PC-3 (cell line): ENCODE data around the gene GNA15. TPM values are rescaled to one million over a fixed set of nuclear protein-coding genes. Genes with fewer than 3 reads are reported as not detected.

ENCODE experiments used
- ATAC-seq: fragments of 200-7000 bp; cut with Tn5 transposase; 2 replicates; pipeline ENCODE4 v1.9.1; 2020; ENCODE audit warnings: mild to moderate bottlenecking, moderate library complexity
- BruUV-seq: library from RNA; stranded (reverse); fragments of 400-500 nt; replicated peaks from 2 replicates; lab custom pipeline; 2021; lab: Mats Ljungman, UMichigan
- CTCF ChIA-PET: fragments of 300-600 bp; sonication (Branson Sonifier 250); formaldehyde crosslinking; loops from one replicate; lab custom pipeline; 2022; ENCODE audit warnings: antibody characterized with exemption; lab: Charles Lee
- POLR2A ChIA-PET: fragments of 300-600 bp; sonication (Branson Sonifier 250); formaldehyde crosslinking; loops from one replicate; lab custom pipeline; 2022; ENCODE audit warnings: antibody characterized with exemption; ENCODE audit not compliant: unreplicated experiment; lab: Charles Lee
- DNase-seq: peaks from one replicate; pipeline ENCODE4 v3.0.0-alpha.2; 2015
- H2AFZ ChIP-seq: fragments of 300-600 bp; sonication (generic); 2 replicates; pipeline ENCODE4 v1.6.0; 2016; ENCODE audit warnings: antibody characterized with exemption, low read length
- H3F3A ChIP-seq: fragments of 300-600 bp; sonication (generic); one replicate; pipeline ENCODE4 v1.6.0; 2017; ENCODE audit warnings: antibody characterized with exemption, low read length, control low read depth, mild to moderate bottlenecking; ENCODE audit not compliant: unreplicated experiment
- H3K27ac ChIP-seq: fragments of 300-600 bp; sonication (generic); 2 replicates; pipeline ENCODE4 v1.5.1; 2016; ENCODE audit warnings: mild to moderate bottlenecking, low read length
- H3K27me3 ChIP-seq: fragments of 300-600 bp; sonication (generic); 2 replicates; pipeline ENCODE4 v1.6.1; 2016; ENCODE audit warnings: low read length, mixed read lengths
- H3K36me3 ChIP-seq: fragments of 300-600 bp; sonication (generic); 2 replicates; pipeline ENCODE4 v1.6.1; 2016; ENCODE audit warnings: low read depth, mixed run types, low read length, mixed read lengths
- H3K4me1 ChIP-seq: fragments of 300-600 bp; sonication (generic); 2 replicates; pipeline ENCODE4 v1.5.1; 2016; ENCODE audit warnings: low read length; ENCODE audit not compliant: insufficient read depth
- H3K4me2 ChIP-seq: fragments of 300-600 bp; sonication (generic); 2 replicates; pipeline ENCODE4 v1.6.0; 2016; ENCODE audit warnings: low read length
- H3K4me3 ChIP-seq: fragments of 300-600 bp; sonication (generic); 2 replicates; pipeline ENCODE4 v1.5.1; 2016; ENCODE audit warnings: mild to moderate bottlenecking, low read length, mixed read lengths
- H3K79me2 ChIP-seq: fragments of 300-600 bp; sonication (generic); 2 replicates; pipeline ENCODE4 v1.6.1; 2017; ENCODE audit warnings: low read length, mixed read lengths
- H3K9ac ChIP-seq: fragments of 300-600 bp; sonication (generic); 2 replicates; pipeline ENCODE4 v1.6.0; 2016; ENCODE audit warnings: mild to moderate bottlenecking, low read length
- H3K9me2 ChIP-seq: fragments of 300-600 bp; sonication (generic); replicated peaks from 2 replicates; pipeline ENCODE4 v1.6.1; 2016; ENCODE audit warnings: mixed run types, low read length, mixed read lengths
- H3K9me3 ChIP-seq: fragments of 300-600 bp; sonication (generic); 2 replicates; pipeline ENCODE4 v1.6.1; 2016; ENCODE audit warnings: low read length, mixed read lengths
- H4K20me1 ChIP-seq: fragments of 300-600 bp; sonication (generic); 2 replicates; pipeline ENCODE4 v1.6.1; 2016; ENCODE audit warnings: low read length, mixed read lengths
- CTCF ChIP-seq: fragments of 300-600 bp; sonication (generic); conservative IDR thresholded peaks from 2 replicates; pipeline ENCODE4 v1.5.1; 2017; ENCODE audit warnings: antibody characterized with exemption, low read depth, mild to moderate bottlenecking, low read length
- EZH2 ChIP-seq: fragments of 300-600 bp; sonication (generic); IDR thresholded peaks from one replicate; pipeline ENCODE4 v1.6.1; 2017; ENCODE audit warnings: antibody characterized with exemption, mild to moderate bottlenecking, low read length; ENCODE audit not compliant: unreplicated experiment
- EZH2phosphoT487 ChIP-seq: fragments of 300-600 bp; sonication (generic); IDR thresholded peaks from 2 replicates; pipeline ENCODE4 v1.6.1; 2018; ENCODE audit warnings: mild to moderate bottlenecking, antibody characterized with exemption, low read length, borderline replicate concordance
- intact Hi-C: fragments of 100-400 bp; cut with micrococcal nuclease; formaldehyde crosslinking; loops from 2 replicates; pipeline ENCODE4 v1.9.0; 2023
- total RNA-seq: library from RNA; depleted of rRNA; stranded (reverse); fragments of >200 nt; gene quantifications from 2 replicates; pipeline ENCODE4 v1.2.3, GENCODE V29; 2014

The GNA15 gene
- total RNA-seq, 1 experiment from 2014 or later: not detected

GRCh38 chr19:3114018-3114726 lies 21.7 kb upstream of the GNA15 start:
- Histone ChIP-seq H3K4me3 (no peak overlapping the region), H4K20me1 (no peaks in the 10 kb centered on the region), H3K9ac (no peak overlapping the region), H3K4me2 (no peak overlapping the region), H3K27ac (no peak overlapping the region), H3K36me3 (no peaks in the 10 kb centered on the region), H3K9me3 (no peaks in the 10 kb centered on the region), H3K79me2 (peaks cover 16% of the 10 kb centered on the region), H3F3A (no peaks in the 10 kb centered on the region), H2AFZ (no peak overlapping the region), H3K9me2 (no peaks in the 10 kb centered on the region), H3K4me1 (no peaks in the 10 kb centered on the region), H3K27me3 (no peaks in the 10 kb centered on the region)
- POLR2A ChIA-PET: no interaction called here
- CTCF ChIA-PET: no interaction called here
- BruUV-seq: no TSS peak
- intact Hi-C loops: no loop called here
- no peak for DNase-seq
- ATAC-seq: no peak
- TF ChIP-seq CTCF (no peak), EZH2phosphoT487 (no peak), EZH2 (no peak)

- Histone ChIP-seq H3K27ac (no peak overlapping the region), H3K9ac (no peak overlapping the region), H3K4me2 (no peak overlapping the region), H3K79me2 (0 out of 2 replicates have a peak, but pooled peaks cover 10% of the 10 kb centered on the region), H2AFZ (no peak overlapping the region), H3K4me3 (no peak overlapping the region), H3F3A (no peaks in the 10 kb centered on the region), H4K20me1 (no peaks in the 10 kb centered on the region), H3K36me3 (no peaks in the 10 kb centered on the region), H3K4me1 (no peaks in the 10 kb centered on the region), H3K9me3 (no peaks in the 10 kb centered on the region), H3K27me3 (no peaks in the 10 kb centered on the region), H3K9me2 (no peaks in the 10 kb centered on the region)
- ATAC-seq: no peak
- no peak for DNase-seq
- BruUV-seq: no TSS peak
- CTCF ChIA-PET: no interaction called here
- POLR2A ChIA-PET: no interaction called here
- no peak for TF ChIP-seq EZH2phosphoT487
- no peak for TF ChIP-seq CTCF
- TF ChIP-seq EZH2: no peak
- intact Hi-C loops: no loop called here
Measured at GRCh38 chr19:3114811-3115210, 21.0 kb upstream of the GNA15 start.

GRCh38 chr19:3115411-3115810 lies 20.4 kb upstream of the GNA15 start:
- H3F3A ChIP-seq: no peaks in the 10 kb centered on the region
- DNase-seq (no peak), ATAC-seq (no peak)
- no peaks in the 10 kb centered on the region for H3K9me3 ChIP-seq
- BruUV-seq: no TSS peak
- no peak overlapping the region for H3K4me3 ChIP-seq
- no peaks in the 10 kb centered on the region for H3K36me3 ChIP-seq
- no peak overlapping the region for H2AFZ ChIP-seq
- CTCF ChIA-PET: no interaction called here
- H3K9me2 ChIP-seq: no peaks in the 10 kb centered on the region
- POLR2A ChIA-PET: no interaction called here
- no peaks in the 10 kb centered on the region for H4K20me1 ChIP-seq
- intact Hi-C loops: no loop called here
- no peak for TF ChIP-seq EZH2
- no peak for TF ChIP-seq CTCF
- no peak for TF ChIP-seq EZH2phosphoT487
- H3K9ac ChIP-seq: no peak overlapping the region
- no peak overlapping the region for H3K4me2 ChIP-seq
- no peaks in the 10 kb centered on the region for H3K4me1 ChIP-seq
- H3K79me2 ChIP-seq: 0 out of 2 replicates have a peak, but pooled peaks cover 10% of the 10 kb centered on the region
- no peak overlapping the region for H3K27ac ChIP-seq
- H3K27me3 ChIP-seq: no peaks in the 10 kb centered on the region
